Thymus (tissue), 11 donors: ENCODE results near the gene RFFL. TPM values are rescaled to one million over a fixed set of nuclear protein-coding genes. Genes with fewer than 3 reads are reported as not detected.

Experiments
- DNase-seq, 9 donors: peaks; one replicate each; pipeline ENCODE4 v3.0.0-alpha.2; 2013; ENCODE audit warnings: low spot score in 9 of 9, low read depth in 6 of 9, missing footprints in 1 of 9
- H3K27ac ChIP-seq, 2 donors: one replicate each; pipeline ENCODE4 v1.5.1; 2013; ENCODE audit warnings: control low read depth in 1 of 2, low read depth in 1 of 2, low read length in 1 of 2, mild to moderate bottlenecking in 1 of 2, moderate library complexity in 1 of 2
- H3K27me3 ChIP-seq, 2 donors: one replicate each; pipeline ENCODE4 v1.5.1; 2013; ENCODE audit warnings: low read length in 1 of 2; ENCODE audit not compliant: control insufficient read depth in 2 of 2, insufficient read depth in 1 of 2
- H3K36me3 ChIP-seq, 2 donors: one replicate each; pipeline ENCODE4 v1.5.1; 2013; ENCODE audit warnings: low read length in 1 of 2, mild to moderate bottlenecking in 1 of 2, moderate library complexity in 1 of 2; ENCODE audit not compliant: control insufficient read depth in 2 of 2, insufficient read depth in 2 of 2
- H3K4me1 ChIP-seq, 2 donors: one replicate each; pipeline ENCODE4 v1.5.1; 2013; ENCODE audit warnings: low read length in 2 of 2; ENCODE audit not compliant: control insufficient read depth in 2 of 2, insufficient read depth in 2 of 2
- H3K4me3 ChIP-seq, 2 donors: one replicate each; pipeline ENCODE4 v1.5.1; 2013; ENCODE audit warnings: low read length in 2 of 2, control low read depth in 1 of 2, mild to moderate bottlenecking in 1 of 2
- H3K9me3 ChIP-seq, 2 donors: one replicate each; pipeline ENCODE4 v1.5.1; 2013; ENCODE audit warnings: low read length in 1 of 2, mild to moderate bottlenecking in 1 of 2; ENCODE audit not compliant: control insufficient read depth in 2 of 2, insufficient read depth in 1 of 2
- WGBS: extraction: QIAGEN DNeasy Blood & Tissue Kit; methylation state at CpG from one replicate; pipeline ENCODE4 v1.1.7; 2013; 5-methylcytosine and 5-hydroxymethylcytosine counted together
- polyA plus RNA-seq: library from polyadenylated mRNA; stranded (reverse); fragments of 200-250 nt; gene quantifications from one replicate; pipeline ENCODE4 v1.2.3, GENCODE V29; 2013
- total RNA-seq: library from RNA; stranded (reverse); fragments of 120-200 nt; gene quantifications from one replicate; pipeline ENCODE4 v1.2.4, GENCODE V29; 2013
- donor health status: healthy.

The RFFL gene
- total and polyA plus RNA-seq, 2 donors: 16.5 to 17.6 TPM

DNA sequence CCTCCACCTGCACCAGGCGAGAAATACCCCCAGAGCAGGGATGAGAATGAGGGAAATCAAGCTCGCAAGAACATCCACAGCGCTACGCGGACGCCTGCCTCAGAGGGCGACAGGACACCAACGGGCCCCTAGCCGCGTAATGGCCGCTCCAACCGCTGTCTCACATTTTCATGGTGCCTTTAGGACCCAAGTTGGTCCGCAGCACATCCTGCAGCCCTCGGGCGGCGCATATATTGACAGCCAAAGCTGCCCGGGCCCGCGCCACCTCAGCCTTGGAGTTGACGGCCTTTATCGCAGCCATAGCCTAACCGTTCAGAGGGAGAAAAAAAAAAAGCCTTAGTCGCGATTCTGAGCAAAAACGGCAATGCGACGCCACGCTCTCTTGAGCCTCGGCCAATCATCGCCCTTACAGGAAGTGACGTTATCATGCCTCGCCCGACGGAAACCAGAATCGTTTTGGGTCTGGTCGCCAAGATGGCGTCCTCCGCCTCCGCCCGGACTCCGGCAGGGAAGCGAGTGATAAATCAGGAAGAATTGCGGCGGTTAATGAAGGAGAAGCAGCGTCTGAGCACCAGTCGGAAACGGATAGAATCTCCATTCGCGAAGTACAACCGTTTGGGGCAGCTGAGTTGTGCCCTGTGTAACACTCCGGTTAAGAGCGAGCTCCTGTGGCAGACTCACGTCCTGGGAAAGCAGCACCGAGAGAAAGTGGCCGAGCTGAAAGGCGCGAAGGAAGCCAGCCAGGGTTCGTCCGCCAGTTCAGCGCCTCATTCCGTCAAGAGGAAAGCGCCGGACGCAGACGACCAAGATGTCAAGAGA is 102.2 kb downstream of the RFFL start, which contains the start of the genes CCT6B and ZNF830:
TSS of gene CCT6B (minus strand) at position 368 of the 819 bp plus-strand sequence. CDS start at position 301, 67 bp downstream.
TSS of gene ZNF830 (plus strand) at position 448 of the 819 bp plus-strand sequence. CDS start at position 475, 27 bp downstream.
- Histone ChIP-seq H3K4me1 (peaks cover 7 to 8% of the 10 kb centered on the region in 2 donors), H3K4me3 (peak within 1 kb of the TSS; percentile 92 to 94), H3K27me3 (peaks cover 3 to 6% of the 10 kb centered on the region in 2 donors), H3K9me3 (no peaks in the 10 kb centered on the region), H3K36me3 (peaks cover 8 to 20% of the 10 kb centered on the region in 2 donors), H3K27ac (peak within 1 kb of the TSS; percentile 94 to 98)
- DNase-seq: peak; percentile 91 to 99 (median 95)
- under 1% methylated on average over 65 of the region's 65 CpGs for WGBS

DNA sequence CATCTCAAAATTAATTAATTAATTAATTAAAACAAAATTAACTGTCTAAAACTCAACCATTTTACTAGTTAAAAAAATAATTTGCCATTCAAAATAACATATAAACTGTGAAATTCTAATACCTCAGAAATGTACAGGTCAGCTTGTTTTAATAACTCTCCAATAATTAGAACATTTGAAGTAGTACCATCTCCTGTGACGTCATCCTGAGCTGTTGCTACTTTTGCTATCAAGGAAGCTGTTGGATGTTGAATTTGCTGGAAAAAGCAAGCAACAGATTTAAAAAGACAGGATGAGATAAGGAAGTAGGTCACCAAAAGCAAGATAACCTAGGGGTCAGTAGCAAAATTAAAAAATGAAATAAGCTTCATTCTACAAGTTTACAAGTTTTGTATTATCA is 105.1 kb downstream of the RFFL start:
- WGBS: 95% methylated on average over 1 of the region's 1 CpG
- peaks cover 7 to 8% of the 10 kb centered on the region in 2 donors for H3K4me1 ChIP-seq
- no peaks in the 10 kb centered on the region for H3K9me3 ChIP-seq
- H3K27ac ChIP-seq: no peak overlapping the region
- no peaks in the 10 kb centered on the region for H3K36me3 ChIP-seq
- peaks cover 3 to 6% of the 10 kb centered on the region in 2 donors for H3K27me3 ChIP-seq
- no peak for DNase-seq
- H3K4me3 ChIP-seq: no peak overlapping the region

Other genes with a start within 250 kb of the RFFL start
- 1.3 TPM for gene CCT6B, start 102.2 kb downstream of the RFFL start, total RNA-seq
- gene CCT6B, start 102.2 kb downstream of the RFFL start, polyA plus RNA-seq: 4.0 TPM
- gene ZNF830, start 102.2 kb downstream of the RFFL start, total RNA-seq: 21.9 TPM
- gene ZNF830, start 102.2 kb downstream of the RFFL start, polyA plus RNA-seq: 30.3 TPM
- gene LIG3, start 83.2 kb downstream of the RFFL start, total RNA-seq: 18.8 TPM
- 7.6 TPM for gene LIG3, start 83.2 kb downstream of the RFFL start, polyA plus RNA-seq
- gene RAD51D, start 56.2 kb upstream of the RFFL start, total RNA-seq: 7.7 TPM
- 5.9 TPM for gene RAD51D, start 56.2 kb upstream of the RFFL start, polyA plus RNA-seq
- gene FNDC8, start 57.9 kb upstream of the RFFL start, total RNA-seq: not detected
- 0.02 TPM for gene FNDC8, start 57.9 kb upstream of the RFFL start, polyA plus RNA-seq
- 11.2 TPM for gene NLE1, start 78.6 kb upstream of the RFFL start, total RNA-seq
- gene NLE1, start 78.6 kb upstream of the RFFL start, polyA plus RNA-seq: 4.9 TPM
- gene UNC45B, start 84.1 kb upstream of the RFFL start, total RNA-seq: 0.76 TPM
- 0.27 TPM for gene UNC45B, start 84.1 kb upstream of the RFFL start, polyA plus RNA-seq
- gene SLC35G3, start 130.7 kb upstream of the RFFL start, total RNA-seq: not detected
- 0.09 TPM for gene SLC35G3, start 130.7 kb upstream of the RFFL start, polyA plus RNA-seq
- gene SLFN5, start 179.4 kb upstream of the RFFL start, total RNA-seq: 63.5 TPM
- 24.8 TPM for gene SLFN5, start 179.4 kb upstream of the RFFL start, polyA plus RNA-seq